Activated CD8-positive, alpha-beta T cell treated with anti-CD3 and anti-CD28 coated beads for 36 hours (primary cell): ENCODE results near the gene PSEN1. TPM values are rescaled to one million over a fixed set of nuclear protein-coding genes. Genes with fewer than 3 reads are reported as not detected.

ENCODE experiments used
- ATAC-seq: fragments of 200-7000 bp; cut with Tn5 transposase; one replicate; pipeline ENCODE4 v1.10.0; 2021; ENCODE audit warnings: mild to moderate bottlenecking, moderate library complexity
- CTCF ChIA-PET: fragments of 350-600 bp; sonication (Branson Sonifier 250); formaldehyde crosslinking; loops from one replicate; lab custom pipeline; 2021; ENCODE audit warnings: antibody characterized with exemption; lab: Charles Lee
- POLR2A ChIA-PET: fragments of 350-600 bp; sonication (Branson Sonifier 250); formaldehyde crosslinking; loops from one replicate; lab custom pipeline; 2021; ENCODE audit warnings: antibody characterized with exemption; lab: Charles Lee
- DNase-seq: peaks from one replicate; pipeline ENCODE4 v3.0.0-alpha.2; 2020
- H3K27ac Mint-ChIP-seq: one replicate; pipeline ENCODE4 v1.8.0; 2021; ENCODE audit warnings: mild to moderate bottlenecking, mixed read lengths
- H3K27me3 Mint-ChIP-seq: one replicate; pipeline ENCODE4 v1.8.0; 2021; ENCODE audit warnings: mixed read lengths
- H3K36me3 Mint-ChIP-seq: one replicate; pipeline ENCODE4 v1.8.0; 2021; ENCODE audit warnings: low read depth, mixed read lengths
- H3K4me1 Mint-ChIP-seq: one replicate; pipeline ENCODE4 v1.8.0; 2021; ENCODE audit warnings: low read depth, mixed read lengths
- H3K4me3 Mint-ChIP-seq: one replicate; pipeline ENCODE4 v1.8.0; 2021; ENCODE audit warnings: mild to moderate bottlenecking, moderate library complexity, mixed read lengths
- H3K9me3 Mint-ChIP-seq: one replicate; pipeline ENCODE4 v1.8.0; 2021; ENCODE audit warnings: mixed read lengths
- intact Hi-C: fragments of 100-400 bp; cut with micrococcal nuclease; formaldehyde crosslinking; loops from one replicate; pipeline ENCODE4 v1.10.0; 2022
- total RNA-seq, 2 experiments: library from RNA; stranded (reverse); gene quantifications; one replicate each; pipeline ENCODE4 v1.2.3, GENCODE V29; 2021
- TF ChIP-seq, protein P1 (sequence below): fragments of 200-600 bp; IDR thresholded peaks from one replicate; pipeline ENCODE4 v1.8.0; 2022; ENCODE audit warnings: antibody characterized with exemption, mild to moderate bottlenecking

The PSEN1 gene
- total RNA-seq, 2 experiments from 2014 or later = 23.1 to 23.2 TPM

DNA sequence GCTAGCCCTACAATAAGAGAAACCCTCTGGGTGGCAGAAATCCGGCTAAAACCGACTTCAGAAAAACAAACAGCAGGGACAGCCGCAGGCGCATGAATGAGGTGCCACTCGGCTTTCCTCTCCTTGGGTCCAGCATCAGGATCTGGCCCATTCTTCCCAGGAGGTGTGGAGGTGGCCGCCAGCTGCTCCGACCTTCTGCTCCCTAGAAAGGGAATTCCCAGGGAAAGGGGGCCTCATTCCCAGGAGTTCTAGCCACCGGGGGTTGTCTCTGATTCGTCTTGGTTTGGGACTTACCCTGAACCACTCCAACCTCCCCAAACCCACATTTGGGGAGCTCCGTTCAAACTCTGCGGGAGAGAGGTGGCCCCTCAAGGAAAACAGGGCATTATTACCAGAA lies 114.0 kb downstream of the PSEN1 start:
- POLR2A ChIA-PET = no interaction called here
- H3K27ac Mint-ChIP-seq = no peak overlapping the region
- intact Hi-C loops = no loop called here
- ATAC-seq (no peak), DNase-seq (no peak)
- H3K9me3 Mint-ChIP-seq = no peaks in the 10 kb centered on the region
- H3K4me3 Mint-ChIP-seq = no peak overlapping the region
- peaks cover 7% of the 10 kb centered on the region for H3K27me3 Mint-ChIP-seq
- CTCF ChIA-PET = no interaction called here
- TF ChIP-seq, protein P1, sequence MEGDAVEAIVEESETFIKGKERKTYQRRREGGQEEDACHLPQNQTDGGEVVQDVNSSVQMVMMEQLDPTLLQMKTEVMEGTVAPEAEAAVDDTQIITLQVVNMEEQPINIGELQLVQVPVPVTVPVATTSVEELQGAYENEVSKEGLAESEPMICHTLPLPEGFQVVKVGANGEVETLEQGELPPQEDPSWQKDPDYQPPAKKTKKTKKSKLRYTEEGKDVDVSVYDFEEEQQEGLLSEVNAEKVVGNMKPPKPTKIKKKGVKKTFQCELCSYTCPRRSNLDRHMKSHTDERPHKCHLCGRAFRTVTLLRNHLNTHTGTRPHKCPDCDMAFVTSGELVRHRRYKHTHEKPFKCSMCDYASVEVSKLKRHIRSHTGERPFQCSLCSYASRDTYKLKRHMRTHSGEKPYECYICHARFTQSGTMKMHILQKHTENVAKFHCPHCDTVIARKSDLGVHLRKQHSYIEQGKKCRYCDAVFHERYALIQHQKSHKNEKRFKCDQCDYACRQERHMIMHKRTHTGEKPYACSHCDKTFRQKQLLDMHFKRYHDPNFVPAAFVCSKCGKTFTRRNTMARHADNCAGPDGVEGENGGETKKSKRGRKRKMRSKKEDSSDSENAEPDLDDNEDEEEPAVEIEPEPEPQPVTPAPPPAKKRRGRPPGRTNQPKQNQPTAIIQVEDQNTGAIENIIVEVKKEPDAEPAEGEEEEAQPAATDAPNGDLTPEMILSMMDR = no peak
- H3K36me3 Mint-ChIP-seq = no peaks in the 10 kb centered on the region
- peaks cover 14% of the 10 kb centered on the region for H3K4me1 Mint-ChIP-seq

DNA sequence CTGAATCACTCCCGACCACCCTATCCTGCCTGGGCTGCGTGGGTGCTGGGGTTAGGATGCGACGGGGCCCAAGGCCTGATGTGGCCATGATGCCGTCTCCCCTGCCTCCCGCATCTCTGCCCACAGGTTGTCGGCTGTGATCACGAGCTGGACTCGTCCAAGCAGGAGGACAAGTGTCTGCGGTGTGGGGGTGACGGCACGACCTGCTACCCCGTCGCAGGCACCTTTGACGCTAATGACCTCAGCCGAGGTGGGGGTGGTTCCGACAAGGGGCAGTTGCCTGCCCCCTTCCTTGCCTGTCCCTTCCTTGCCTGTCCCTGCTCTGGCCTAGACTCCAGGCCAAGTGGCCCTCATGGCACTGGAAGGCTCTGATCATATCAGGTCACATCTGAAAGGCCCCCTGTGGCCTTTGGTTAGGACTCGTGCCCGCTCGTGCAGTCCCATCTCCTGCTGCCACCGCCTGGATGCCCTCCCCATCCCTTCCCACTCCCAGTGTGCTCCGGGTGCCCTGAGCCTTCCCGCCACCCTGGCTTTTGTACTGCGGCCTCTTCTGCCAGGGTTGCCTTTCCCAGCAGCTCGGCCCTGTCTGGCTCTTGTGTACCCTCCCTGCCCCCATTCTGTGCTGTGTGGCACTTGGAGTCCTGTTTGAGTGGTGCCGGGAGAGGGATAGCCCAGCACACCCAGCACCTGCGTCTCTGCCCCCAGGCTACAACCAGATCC lies 114.6 kb downstream of the PSEN1 start:
- no peaks in the 10 kb centered on the region for H3K36me3 Mint-ChIP-seq
- CTCF ChIA-PET = no interaction called here
- no peaks in the 10 kb centered on the region for H3K9me3 Mint-ChIP-seq
- TF ChIP-seq, protein P1 = no peak
- DNase-seq (no peak), ATAC-seq (no peak)
- intact Hi-C loops = no loop called here
- H3K4me3 Mint-ChIP-seq = no peak overlapping the region
- H3K27ac Mint-ChIP-seq = no peak overlapping the region
- POLR2A ChIA-PET = no interaction called here
- H3K27me3 Mint-ChIP-seq = peaks cover 7% of the 10 kb centered on the region
- peaks cover 14% of the 10 kb centered on the region for H3K4me1 Mint-ChIP-seq

DNA sequence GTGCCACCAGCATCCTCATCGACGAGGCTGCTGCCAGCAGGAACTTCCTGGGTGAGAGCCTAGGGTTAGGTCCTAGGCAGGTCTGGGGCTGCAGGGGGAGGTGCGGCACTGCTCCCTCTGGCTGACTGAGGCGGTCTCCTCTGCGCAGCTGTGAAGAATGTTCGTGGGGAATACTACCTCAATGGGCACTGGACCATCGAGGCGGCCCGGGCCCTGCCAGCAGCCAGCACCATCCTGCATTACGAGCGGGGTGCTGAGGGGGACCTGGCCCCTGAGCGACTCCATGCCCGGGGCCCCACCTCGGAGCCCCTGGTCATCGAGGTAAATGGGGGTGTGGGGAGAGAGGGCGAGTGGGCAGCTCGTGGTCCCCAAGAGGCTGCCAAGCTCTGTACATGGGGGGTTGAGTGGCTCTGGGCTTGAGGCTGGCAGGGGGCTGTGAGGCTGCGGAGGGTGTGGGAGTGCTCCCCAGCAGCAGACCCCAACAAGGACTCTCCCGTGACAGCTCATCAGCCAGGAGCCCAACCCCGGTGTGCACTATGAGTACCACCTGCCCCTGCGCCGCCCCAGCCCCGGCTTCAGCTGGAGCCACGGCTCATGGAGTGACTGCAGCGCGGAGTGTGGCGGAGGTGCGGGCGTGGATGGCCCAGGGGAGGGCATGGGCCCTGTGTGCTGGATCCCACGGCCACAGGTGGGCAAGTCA lies 115.4 kb downstream of the PSEN1 start:
- peaks cover 12% of the 10 kb centered on the region for H3K4me1 Mint-ChIP-seq
- intact Hi-C loops = no loop called here
- CTCF ChIA-PET = no interaction called here
- H3K27me3 Mint-ChIP-seq = peaks cover 7% of the 10 kb centered on the region
- POLR2A ChIA-PET = no interaction called here
- H3K9me3 Mint-ChIP-seq = no peaks in the 10 kb centered on the region
- no peak overlapping the region for H3K4me3 Mint-ChIP-seq
- ATAC-seq (no peak), DNase-seq (no peak)
- H3K27ac Mint-ChIP-seq = no peak overlapping the region
- H3K36me3 Mint-ChIP-seq = no peaks in the 10 kb centered on the region
- TF ChIP-seq, protein P1 = no peak

DNA sequence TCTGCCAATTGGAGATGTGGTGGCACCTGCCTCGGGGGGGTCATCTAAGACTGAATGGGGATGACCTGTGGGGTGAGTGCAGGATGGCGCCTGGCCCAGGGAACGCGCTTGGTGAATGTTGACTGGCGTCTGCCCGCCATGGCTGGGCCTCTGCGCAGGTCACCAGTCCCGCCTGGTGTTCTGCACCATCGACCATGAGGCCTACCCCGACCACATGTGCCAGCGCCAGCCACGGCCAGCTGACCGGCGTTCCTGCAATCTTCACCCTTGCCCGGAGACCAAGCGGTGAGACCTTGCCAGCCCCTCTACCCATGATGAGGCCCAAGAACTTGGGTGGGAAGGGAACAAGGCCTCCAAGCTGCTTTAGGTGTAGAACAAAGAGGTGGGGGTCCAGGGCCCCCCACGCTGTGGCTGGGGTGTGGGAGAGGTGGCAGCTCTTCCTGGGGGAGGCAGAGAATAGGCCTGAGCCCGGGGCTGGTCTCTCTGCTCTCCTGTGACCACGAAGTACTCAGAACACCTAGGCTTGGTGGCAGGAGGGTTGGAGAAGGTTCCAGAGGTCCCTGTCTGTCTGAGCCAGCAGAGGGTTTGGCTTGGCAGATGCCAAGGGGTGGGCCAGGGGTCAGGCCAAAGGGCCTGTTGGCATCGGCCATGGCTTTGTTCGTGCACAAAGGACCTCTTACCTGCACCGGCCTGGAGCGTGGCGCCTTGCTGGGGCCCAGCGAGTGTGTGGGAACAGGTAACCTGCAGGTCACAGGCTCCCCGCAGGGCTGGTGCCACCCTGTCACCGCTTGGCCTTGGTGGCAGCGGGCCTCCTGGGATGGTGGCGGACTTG lies 116.4 kb downstream of the PSEN1 start:
- Mint-ChIP-seq H3K36me3 (no peaks in the 10 kb centered on the region), H3K4me1 (peaks cover 4% of the 10 kb centered on the region), H3K4me3 (no peak overlapping the region), H3K27me3 (no peaks in the 10 kb centered on the region), H3K9me3 (no peaks in the 10 kb centered on the region), H3K27ac (no peak overlapping the region)
- TF ChIP-seq, protein P1 = no peak
- ATAC-seq (no peak), DNase-seq (no peak)
- ChIA-PET CTCF (no interaction called here), POLR2A (no interaction called here)
- intact Hi-C loops = no loop called here

DNA sequence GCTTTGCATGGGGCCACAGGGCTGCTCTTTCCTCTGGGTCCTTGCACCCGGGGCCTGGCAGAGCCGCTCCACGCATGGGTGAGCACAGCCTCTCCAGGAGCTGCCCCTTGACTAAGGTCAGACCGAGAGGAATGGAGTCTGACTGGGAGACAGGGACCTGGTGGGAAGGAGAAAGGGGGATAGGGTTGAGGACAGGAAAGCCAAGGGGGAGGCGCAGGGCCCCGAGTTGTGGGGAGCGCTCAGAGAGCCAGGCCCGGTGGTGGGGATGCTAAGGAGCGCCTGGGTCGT lies 117.0 kb downstream of the PSEN1 start:
- ChIA-PET CTCF (no interaction called here), POLR2A (no interaction called here)
- Mint-ChIP-seq H3K9me3 (no peaks in the 10 kb centered on the region), H3K27me3 (no peaks in the 10 kb centered on the region), H3K4me3 (no peak overlapping the region), H3K36me3 (no peaks in the 10 kb centered on the region), H3K4me1 (peaks cover 4% of the 10 kb centered on the region), H3K27ac (no peak overlapping the region)
- DNase-seq (no peak), ATAC-seq (no peak)
- TF ChIP-seq, protein P1 = no peak
- intact Hi-C loops = no loop called here
